Islet precursor cell (in vitro differentiated cells): ENCODE results near the gene BET1.

Source experiments
- DNase-seq: peaks from one replicate; pipeline ENCODE4 v3.0.0-alpha.2; 2018

BET1 gene

DNA sequence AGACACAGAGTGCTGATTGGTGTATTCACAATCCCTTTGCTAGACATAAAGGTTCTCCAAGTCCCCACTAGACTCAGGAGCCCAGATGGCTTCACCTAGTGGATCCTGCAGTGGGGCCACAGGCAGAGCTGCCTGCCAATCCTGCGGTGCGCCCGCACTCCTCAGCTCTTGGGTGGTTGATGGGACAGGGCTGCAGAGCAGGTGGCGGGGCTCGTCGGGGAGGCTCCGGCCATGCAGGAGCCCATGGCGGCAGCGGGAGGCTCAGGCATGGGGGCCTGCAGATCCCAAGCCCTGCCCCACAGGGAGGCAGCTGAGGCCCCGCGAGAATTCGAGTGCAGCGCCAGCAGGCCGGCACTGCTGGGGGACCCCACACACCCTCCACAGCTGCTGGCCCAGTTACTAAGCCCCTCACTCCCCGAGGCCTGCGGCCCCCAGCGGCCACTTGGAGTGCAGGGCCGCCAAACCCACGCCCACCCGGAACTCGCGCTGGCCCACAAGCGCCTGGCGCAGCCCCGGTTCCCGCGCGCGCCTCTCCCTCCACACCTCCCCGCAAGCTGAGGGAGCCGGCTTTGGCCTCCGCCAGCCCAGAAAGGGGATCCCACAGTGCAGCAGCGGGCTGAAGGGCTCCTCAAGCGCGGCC lies 7.7 kb upstream of the BET1 start:
- no peak for DNase-seq

DNA sequence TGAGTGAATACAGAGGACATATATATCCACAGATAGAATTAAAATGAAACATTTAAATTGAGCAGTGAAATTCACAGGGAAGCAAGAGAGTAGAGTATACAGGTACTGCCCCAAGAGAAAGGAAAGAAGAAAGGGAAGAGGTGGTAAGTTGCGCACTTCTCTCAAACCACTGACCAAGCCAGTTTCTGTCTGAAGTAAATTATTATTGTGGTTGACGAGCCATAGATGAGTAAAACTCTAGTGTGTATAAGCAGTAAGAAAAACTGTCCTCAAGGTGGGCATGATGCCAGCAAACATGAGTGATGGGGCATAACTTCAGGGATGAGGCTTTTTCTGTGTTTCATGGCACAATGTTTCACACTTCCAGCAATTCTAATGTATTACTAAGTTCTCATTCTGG lies 4.4 kb upstream of the BET1 start:
- no peak for DNase-seq

DNA sequence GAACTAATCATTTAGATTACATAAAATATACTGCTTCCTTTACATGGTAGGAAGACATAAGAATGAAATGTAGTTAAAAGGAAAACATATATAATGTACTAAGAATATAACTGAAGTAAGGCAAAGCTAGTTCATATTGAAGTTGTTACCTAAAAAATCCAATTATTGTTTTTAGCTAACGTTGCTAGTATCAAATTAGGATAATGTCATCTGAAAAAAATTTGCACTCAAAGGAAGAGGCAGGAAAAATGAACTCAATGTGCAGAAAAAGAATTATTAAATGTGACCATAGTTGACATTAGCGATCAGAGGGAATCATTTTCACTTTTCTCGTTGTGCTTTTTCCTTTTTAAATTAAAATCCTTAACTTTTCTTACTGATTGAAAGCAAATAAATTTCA lies 1.6 kb upstream of the BET1 start:
- DNase-seq, result no peak

DNA sequence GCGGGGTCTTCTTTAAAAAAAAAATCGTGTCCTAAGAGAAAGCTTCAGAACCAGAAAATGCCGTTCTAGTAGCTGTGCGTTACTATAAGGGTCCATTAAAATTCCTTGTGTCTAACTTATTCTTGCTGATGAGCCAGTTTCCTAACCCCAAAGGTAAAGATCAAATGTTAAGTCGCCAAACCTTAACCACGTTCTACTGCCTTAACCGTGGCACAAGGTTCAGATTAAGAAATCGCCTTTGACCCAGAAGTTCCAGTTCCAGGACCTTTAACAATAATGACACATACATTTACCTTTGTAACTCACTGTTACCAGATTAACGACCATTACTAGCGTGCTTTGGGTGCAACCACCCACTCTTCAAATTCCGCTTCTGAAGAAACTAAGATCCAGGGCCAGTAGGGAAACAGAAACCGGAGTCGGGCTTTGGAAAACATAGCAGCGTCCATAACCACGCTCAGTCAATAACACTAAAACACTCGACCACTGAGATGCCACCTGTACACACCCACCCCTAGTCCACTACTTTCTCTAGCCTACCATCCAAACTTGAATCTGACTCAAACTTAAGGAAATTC lies 620 bp downstream of the BET1 start:
- DNase-seq, result no peak

GRCh38 chr7:94001396-94001795 lies 2.8 kb downstream of the BET1 start:
- no peak for DNase-seq

DNA sequence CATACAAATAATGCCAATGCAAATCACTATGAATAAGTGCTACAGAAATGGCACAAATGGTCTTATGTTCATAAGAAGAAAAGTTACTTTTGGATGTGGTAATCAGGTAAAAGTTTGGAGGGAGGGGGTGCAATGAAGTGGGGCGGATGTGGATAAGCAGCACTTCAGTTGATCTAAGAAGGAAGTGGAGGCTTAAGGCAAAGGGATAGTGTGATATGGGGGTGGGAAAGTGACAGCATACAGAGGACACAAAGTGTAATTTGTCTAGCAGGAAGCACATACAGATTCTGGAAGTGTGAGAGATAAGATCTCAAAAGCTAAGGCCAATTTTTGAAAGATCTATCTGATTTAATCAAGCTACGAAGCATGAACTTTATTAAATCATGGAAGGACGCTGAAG lies 6.3 kb downstream of the BET1 start:
- no peak for DNase-seq

GRCh38 chr7:93992421-93993110 lies 11.6 kb downstream of the BET1 start:
- DNase-seq, result no peak

DNA sequence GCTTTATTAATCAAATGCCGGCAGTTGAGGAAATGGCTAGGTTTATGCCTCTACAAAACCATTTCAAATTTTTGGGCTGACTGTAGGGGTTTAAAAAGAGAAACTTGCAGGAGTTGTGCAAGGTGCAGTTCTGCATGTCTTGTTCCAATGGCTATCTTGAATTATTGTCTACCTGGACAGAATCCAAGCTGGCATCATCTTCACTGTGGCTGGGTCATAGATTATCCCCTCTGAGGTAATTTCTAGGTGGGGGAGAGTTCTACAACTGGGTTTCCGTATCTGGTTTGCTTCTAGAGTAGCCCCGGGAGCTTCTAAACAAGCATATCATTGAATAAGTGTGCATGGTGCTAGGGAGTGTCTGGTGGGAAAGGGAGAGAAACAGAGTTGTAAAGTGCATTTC lies 16.9 kb downstream of the BET1 start:
- DNase-seq, result no peak

DNA sequence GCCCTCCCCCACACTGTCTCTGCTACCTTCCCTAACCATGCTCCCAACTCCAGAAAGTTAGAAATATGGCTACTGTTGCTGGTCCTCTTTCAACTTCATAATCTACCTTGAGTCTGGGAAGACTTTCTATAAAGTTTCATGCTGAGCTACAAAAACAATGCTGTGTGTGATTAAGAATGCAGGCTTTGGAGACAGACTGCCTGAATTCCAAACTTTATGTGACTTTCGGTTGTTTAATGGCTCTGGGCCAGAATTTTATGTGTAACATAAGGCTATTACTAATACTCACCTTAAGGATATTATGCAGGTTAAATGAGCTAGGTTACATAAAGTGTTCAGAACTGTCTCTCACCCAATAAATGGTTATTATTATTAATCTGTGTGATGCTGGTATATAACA lies 19.1 kb downstream of the BET1 start:
- no peak for DNase-seq

DNA sequence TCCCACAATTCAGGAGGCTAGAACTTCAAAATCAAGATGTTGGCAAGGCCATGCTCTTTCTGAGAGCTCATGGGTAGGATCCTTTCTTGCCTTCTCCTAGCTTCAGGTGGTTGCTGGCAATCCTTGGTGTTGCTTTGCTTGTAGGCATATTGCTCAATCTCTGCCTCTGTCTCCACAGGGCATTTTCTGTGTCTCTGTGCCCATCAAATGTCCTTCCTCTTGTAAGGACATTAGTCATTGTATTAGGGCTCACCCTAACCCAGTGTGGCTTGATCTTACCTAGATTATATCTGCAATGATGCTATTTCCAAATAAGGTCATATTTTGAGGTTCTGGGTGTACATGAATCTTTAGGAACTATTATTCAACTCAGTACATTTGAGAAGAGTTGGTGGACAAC lies 20.1 kb downstream of the BET1 start:
- no peak for DNase-seq

- no peak for DNase-seq
Measured at GRCh38 chr7:93981480-93981874, 22.7 kb downstream of the BET1 start.

GRCh38 chr7:93980744-93981479 lies 23.2 kb downstream of the BET1 start:
- no peak for DNase-seq

GRCh38 chr7:93977211-93977950 lies 26.8 kb downstream of the BET1 start:
- DNase-seq, result no peak

- no peak for DNase-seq
Measured at GRCh38 chr7:93973134-93973533, 31.0 kb downstream of the BET1 start.

DNA sequence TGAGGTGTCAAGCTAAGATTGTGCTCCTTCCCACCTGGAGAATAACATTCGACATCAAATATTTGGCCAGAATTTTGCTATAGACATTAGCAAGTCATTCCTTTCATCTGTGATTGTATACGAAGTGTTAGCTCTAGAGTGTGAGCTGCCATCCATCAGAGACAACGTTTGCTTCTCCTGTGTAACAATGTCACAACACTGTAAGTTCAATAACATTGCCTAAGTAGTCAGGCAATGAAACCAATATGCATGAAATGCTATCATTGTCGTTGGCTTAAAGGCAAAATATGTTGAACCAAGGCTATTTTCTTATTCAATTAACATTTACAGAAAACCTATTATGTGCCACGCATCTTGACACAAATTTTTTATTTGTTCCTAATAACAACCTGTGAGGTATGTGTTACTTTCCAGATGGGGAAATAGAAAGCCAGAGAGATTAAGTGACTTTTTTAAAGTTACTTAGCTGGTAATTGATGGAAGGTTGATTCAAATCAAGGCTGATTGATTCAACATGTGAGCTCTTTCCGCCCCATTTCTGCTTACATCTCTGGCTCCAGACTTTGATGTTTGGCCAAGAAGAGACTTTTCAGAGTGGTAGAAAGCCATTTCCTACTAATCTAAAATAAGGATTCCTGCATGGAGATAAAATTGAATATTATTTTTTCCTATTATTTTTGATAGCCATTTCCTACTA lies 32.0 kb downstream of the BET1 start:
- no peak for DNase-seq

GRCh38 chr7:93968911-93969620 lies 35.1 kb downstream of the BET1 start:
- DNase-seq, result no peak

DNA sequence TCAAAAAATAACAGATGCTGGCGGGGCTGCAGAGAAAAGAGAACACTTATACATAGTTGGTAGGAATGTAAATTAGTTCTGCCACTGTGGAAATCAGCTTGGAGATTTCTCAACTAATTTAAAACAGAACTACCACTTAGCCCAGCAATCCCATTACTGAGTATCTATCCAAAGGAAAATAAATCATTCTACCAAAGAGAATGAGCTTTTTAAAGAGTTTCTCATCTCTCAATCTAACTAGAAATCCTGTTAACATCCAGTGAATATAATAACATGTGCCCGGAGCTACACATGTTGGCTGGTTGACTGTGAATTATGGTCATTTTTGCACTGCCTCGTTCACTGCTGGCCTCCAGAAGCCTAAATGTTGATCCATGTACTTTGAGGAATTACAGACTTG lies 39.3 kb downstream of the BET1 start:
- no peak for DNase-seq

DNA sequence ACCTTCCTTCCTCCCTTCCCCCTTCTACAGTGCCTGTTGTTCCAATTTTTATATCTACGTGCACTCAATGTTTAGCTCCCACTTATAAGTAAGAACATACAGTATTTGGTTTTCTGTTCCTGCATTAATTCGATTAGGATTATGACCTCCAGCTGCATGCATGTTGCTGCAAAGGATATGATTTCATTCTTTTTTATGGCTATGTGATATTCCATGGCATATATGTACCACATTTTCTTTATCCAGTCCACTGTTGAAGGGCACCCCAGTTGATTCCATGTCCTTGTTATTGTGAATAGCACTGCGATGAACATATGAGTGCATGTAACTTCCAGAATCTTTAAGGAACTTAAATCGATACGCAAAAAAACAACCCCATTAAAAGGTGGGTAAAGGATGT lies 39.9 kb downstream of the BET1 start:
- DNase-seq, result no peak

- no peak for DNase-seq
Measured at GRCh38 chr7:93960986-93961385, 43.2 kb downstream of the BET1 start.

GRCh38 chr7:93958651-93959050 lies 45.5 kb downstream of the BET1 start:
- DNase-seq, result no peak

GRCh38 chr7:93958216-93958615 lies 45.9 kb downstream of the BET1 start:
- DNase-seq, result no peak

DNA sequence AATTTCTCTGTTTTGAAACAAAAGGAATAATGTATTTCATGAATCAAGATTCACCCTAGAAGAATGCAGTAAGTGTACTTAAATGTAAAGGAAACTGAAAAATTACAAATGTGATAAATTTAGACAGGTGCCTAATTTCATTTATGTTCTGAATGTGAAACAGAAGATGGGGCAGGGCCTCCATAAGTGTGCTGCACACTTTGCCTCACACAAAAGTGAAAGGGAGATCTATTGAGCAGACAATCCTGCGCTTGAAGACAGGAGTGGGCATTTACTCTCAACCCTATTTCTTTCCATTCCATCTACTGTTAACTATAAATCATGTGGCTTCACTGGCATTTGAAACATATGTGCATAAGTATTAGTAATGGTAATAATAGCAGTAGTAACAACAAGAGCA lies 46.4 kb downstream of the BET1 start:
- DNase-seq, result no peak
